HepG2 (cell line): ENCODE results near the gene ACSS2. TPM values are rescaled to one million over a fixed set of nuclear protein-coding genes. Genes with fewer than 3 reads are reported as not detected.

Experiments
- CCDC6 ChIP-seq: sonication (generic); formaldehyde crosslinking; IDR thresholded peaks from 2 replicates; pipeline ENCODE4 v1.8.1; 2022; ENCODE audit warnings: mild to moderate bottlenecking, missing genetic modification reagents, moderate library complexity
- GZF1 ChIP-seq: sonication (generic); formaldehyde crosslinking; IDR thresholded peaks from 2 replicates; pipeline ENCODE4 v1.5.1; 2020; ENCODE audit warnings: mild to moderate bottlenecking, missing genetic modification reagents
- PCBP2 ChIP-seq: fragments of 200-400 bp; formaldehyde crosslinking; optimal IDR thresholded peaks from 2 replicates; pipeline ENCODE3; 2018; ENCODE audit warnings: low read length, low read depth; ENCODE audit not compliant: poor library complexity, severe bottlenecking
- WIZ ChIP-seq: sonication (generic); formaldehyde crosslinking; IDR thresholded peaks from 2 replicates; pipeline ENCODE4 v1.5.1; 2020; ENCODE audit warnings: mild to moderate bottlenecking, missing genetic modification reagents
- ZNF326 ChIP-seq: sonication (generic); formaldehyde crosslinking; IDR thresholded peaks from 2 replicates; pipeline ENCODE4 v1.4.0; 2020; ENCODE audit warnings: missing genetic modification reagents, borderline replicate concordance
- ZNF33B ChIP-seq: sonication (generic); formaldehyde crosslinking; IDR thresholded peaks from 2 replicates; pipeline ENCODE4 v1.5.1; 2020; ENCODE audit warnings: mild to moderate bottlenecking, missing genetic modification reagents
- ZNF34 ChIP-seq: sonication (generic); formaldehyde crosslinking; IDR thresholded peaks from 2 replicates; pipeline ENCODE4 v1.4.0; 2020; ENCODE audit warnings: mild to moderate bottlenecking, missing genetic modification reagents, borderline replicate concordance
- ZNF629 ChIP-seq: sonication (generic); formaldehyde crosslinking; conservative IDR thresholded peaks from 2 replicates; pipeline ENCODE4 v1.5.0; 2020; ENCODE audit warnings: missing genetic modification reagents
- ZSCAN30 ChIP-seq: sonication (generic); formaldehyde crosslinking; IDR thresholded peaks from 2 replicates; pipeline ENCODE4 v1.5.0; 2020; ENCODE audit warnings: mild to moderate bottlenecking, missing genetic modification reagents
- polyA plus RNA-seq, 8 experiments: library from polyadenylated mRNA; depleted of rRNA in 3 of 8; stranded (reverse) in 7 of 8; unstranded in 1 of 8; fragments of >200 nt; fragmentation: Illumina TruSeq in 4 of 8; extraction: Trizol in 4 of 8; gene quantifications; 2 replicates each; pipeline versions ENCODE4 v1.2.1 to v1.2.3, GENCODE V29; 2011 to 2016; ENCODE audit warnings: low read depth in 4 of 8, missing spikeins in 1 of 8, mixed read lengths in 1 of 8; ENCODE audit not compliant: insufficient read depth in 1 of 8
- total RNA-seq, 5 experiments: library from RNA; depleted of rRNA; stranded (reverse); fragments of >200 nt; fragmentation: Illumina TruSeq; extraction: Trizol; gene quantifications; 2 replicates each; pipeline ENCODE4 v1.2.3, GENCODE V29; 2016; ENCODE audit warnings: low read depth in 1 of 5
- TF ChIP-seq, protein P1 (sequence below): sonication (generic); formaldehyde crosslinking; IDR thresholded peaks from 2 replicates; pipeline ENCODE4 v1.4.0; 2020; ENCODE audit warnings: missing genetic modification reagents; ENCODE audit errors: not compliant biosample characterization
- TF ChIP-seq, protein P2 (sequence below): sonication (generic); formaldehyde crosslinking; IDR thresholded peaks from 2 replicates; pipeline ENCODE4 v1.9.0; 2021; ENCODE audit warnings: missing genetic modification reagents, borderline replicate concordance

Gene ACSS2
- total and polyA plus RNA-seq, 2 of the 13 experiments (the other 11 are each of a cell fraction or from before 2014, with no cell fraction given): 72.8 to 89.7 TPM

DNA sequence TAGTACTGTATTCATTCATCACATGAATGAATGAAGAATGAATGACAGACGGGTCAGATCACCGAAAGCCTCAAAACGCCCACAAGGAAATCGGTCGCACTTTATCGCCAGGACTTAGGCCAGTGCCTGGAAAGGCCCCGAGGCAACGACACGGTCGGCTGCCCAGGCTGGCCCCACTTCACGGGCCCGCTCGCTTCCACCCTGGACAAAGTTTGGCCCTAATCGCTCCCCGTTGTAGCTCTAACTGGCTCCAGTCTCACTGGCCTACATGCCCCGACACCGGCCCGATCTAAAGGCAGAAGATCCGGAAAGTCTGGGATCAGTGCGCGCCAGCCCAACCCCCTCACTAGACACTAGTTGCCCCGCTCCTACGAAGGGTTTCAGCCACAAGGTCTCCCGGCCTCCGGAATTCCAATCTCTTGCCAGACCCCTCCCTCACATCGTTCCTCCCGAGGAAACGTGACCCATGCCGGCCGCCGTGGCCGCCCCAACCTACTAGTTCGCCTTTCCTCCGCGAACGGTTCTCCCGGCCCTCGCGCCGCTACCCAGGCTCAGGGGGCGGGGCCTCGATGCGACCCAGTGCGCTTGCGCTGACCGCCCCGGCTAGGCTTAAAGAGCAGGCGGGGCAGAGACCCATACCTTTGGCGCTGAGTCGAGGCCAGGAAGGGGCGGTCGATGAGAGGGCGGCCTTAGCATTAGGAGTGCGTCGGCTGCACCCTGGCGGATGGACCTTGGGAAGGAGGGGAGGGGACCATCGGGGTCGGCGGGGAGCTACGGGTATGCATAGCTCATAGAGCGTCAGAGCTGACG, 79.0 kb downstream of the ACSS2 start, which contains the start of the genes GSS and MYH7B (continued):
- TF ChIP-seq, protein P1, sequence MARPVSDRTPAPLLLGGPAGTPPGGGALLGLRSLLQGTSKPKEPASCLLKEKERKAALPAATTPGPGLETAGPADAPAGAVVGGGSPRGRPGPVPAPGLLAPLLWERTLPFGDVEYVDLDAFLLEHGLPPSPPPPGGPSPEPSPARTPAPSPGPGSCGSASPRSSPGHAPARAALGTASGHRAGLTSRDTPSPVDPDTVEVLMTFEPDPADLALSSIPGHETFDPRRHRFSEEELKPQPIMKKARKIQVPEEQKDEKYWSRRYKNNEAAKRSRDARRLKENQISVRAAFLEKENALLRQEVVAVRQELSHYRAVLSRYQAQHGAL (CRISPR knock-in tag): peak; percentile 21
- TF ChIP-seq GZF1 (CRISPR knock-in tag): no peak; the same call in 1 of the 2 replicates
- TF ChIP-seq CCDC6 (CRISPR knock-in tag): peak; percentile 82
- no peak for TF ChIP-seq ZNF326 (CRISPR knock-in tag)
- peak; percentile 93; the same call in 1 of the 2 replicates for TF ChIP-seq ZSCAN30 (CRISPR knock-in tag)
- no peak for TF ChIP-seq PCBP2
- TF ChIP-seq ZNF34 (CRISPR knock-in tag): peak; percentile 98
- peak; percentile 98 for TF ChIP-seq ZNF629
- no peak; the same call in 1 of the 2 replicates for TF ChIP-seq WIZ (CRISPR knock-in tag)
- TF ChIP-seq ZNF33B (CRISPR knock-in tag): peak; percentile 98
- TF ChIP-seq, protein P2, sequence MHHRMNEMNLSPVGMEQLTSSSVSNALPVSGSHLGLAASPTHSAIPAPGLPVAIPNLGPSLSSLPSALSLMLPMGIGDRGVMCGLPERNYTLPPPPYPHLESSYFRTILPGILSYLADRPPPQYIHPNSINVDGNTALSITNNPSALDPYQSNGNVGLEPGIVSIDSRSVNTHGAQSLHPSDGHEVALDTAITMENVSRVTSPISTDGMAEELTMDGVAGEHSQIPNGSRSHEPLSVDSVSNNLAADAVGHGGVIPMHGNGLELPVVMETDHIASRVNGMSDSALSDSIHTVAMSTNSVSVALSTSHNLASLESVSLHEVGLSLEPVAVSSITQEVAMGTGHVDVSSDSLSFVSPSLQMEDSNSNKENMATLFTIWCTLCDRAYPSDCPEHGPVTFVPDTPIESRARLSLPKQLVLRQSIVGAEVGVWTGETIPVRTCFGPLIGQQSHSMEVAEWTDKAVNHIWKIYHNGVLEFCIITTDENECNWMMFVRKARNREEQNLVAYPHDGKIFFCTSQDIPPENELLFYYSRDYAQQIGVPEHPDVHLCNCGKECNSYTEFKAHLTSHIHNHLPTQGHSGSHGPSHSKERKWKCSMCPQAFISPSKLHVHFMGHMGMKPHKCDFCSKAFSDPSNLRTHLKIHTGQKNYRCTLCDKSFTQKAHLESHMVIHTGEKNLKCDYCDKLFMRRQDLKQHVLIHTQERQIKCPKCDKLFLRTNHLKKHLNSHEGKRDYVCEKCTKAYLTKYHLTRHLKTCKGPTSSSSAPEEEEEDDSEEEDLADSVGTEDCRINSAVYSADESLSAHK (CRISPR knock-in tag): 0 out of 2 replicates have a peak, but pooled peaks have one; percentile 60
- TF ChIP-seq, all 625 proteins: peak for 452
